ENCODE results near the gene OSBP2. TPM values are rescaled to one million over a fixed set of nuclear protein-coding genes. Genes with fewer than 3 reads are reported as not detected.

Gene OSBP2
- total RNA-seq, 1 donor, result 11.1 TPM

DNA sequence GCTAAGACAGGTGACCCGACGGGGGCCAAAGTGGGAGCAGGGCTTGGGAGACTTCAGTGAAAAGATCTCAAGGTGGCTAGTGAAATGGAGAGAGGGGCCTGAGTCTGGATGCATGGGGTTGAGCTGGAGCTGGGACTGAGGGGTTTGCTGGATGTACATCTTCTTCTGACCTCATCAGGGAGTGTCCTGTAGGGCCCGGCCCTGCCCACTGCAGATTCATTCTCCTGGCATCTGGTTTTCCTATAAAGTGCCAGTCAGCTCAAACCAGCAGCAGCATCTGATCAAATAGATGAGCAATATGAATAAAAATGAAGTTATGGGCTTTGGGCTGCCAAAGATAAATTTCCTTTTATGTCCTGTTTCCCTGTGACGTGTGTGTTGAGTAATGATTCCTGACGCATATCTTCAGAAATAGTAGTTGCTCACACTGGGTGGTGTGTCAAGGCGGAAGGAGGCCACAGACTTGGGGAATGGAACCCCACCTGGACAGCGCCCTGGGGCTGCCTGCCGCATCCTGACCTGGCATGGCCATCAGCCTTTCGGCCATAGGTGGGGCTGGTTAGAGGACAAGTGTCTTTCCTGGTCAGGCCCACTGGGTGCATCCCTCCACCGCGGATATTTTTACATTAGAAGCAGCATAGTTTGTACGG is 135.4 kb downstream of the OSBP2 start:
- TF ChIP-seq CTCF (IDR thresholded peaks at IDR 0.05; ENCODE audit: insufficient read depth, low read length), result no peak
- no peak overlapping the region for H3K4me3 ChIP-seq (ENCODE audit: low read depth, low read length)
- DNase-seq (ENCODE audit: low read depth), result peak; percentile 96

- no peak overlapping the region for H3K4me3 ChIP-seq (ENCODE audit: low read depth, low read length)
- TF ChIP-seq CTCF (IDR thresholded peaks at IDR 0.05; ENCODE audit: insufficient read depth, low read length), result no peak
- DNase-seq (ENCODE audit: low read depth), result peak; percentile 99
Measured at GRCh38 chr22:30830907-30831306, 136.2 kb downstream of the OSBP2 start.

DNA sequence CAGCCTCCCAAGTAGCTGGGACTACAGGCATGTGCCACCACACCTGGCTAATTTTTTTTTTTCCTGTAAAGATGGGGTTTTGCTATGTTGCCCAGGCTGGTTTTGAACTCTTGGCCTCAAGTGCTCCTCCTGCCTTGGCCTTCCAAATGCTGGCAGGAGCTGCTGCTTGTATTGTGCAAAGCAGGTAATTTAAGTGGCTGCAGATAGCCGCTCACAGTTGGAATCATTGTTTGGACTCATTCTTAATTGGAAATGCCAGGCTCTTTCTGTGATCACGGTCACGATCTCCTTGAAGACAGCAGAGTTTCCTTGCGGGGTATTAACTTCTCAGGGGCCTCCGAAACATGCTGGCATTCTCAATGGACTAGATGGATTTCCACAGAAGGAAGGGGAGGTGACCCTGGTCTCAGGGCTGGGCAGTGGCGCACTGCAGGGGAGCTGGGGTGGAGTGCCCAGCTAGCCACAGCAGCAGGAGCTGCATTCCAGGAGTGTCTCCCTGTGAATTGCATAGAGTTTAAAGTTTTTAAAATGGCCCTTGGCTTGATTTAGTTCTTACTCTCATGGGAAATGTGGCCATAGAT is 137.8 kb downstream of the OSBP2 start:
- no peak overlapping the region for H3K4me3 ChIP-seq (ENCODE audit: low read depth, low read length)
- no peak for TF ChIP-seq CTCF (IDR thresholded peaks at IDR 0.05; ENCODE audit: insufficient read depth, low read length)
- no peak for DNase-seq (ENCODE audit: low read depth)

DNA sequence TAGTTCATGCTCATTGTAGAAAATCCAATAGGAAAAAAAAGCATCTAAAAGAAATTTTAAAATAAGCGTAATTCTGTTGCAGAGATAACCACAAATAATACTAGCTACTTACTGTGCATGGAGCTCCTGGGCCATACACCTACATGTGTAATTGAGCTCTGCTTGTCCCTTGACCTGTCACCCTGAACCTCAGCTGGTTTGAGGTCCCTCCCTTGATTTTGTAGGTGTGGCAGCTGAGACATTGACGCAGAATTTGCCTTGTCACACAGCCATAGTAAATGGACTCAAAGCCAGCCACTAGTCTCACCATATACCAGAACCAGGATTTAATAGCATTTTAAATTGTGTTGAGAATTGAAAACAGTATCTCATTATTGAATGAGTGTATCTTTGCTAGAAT is 138.6 kb downstream of the OSBP2 start:
- no peak for DNase-seq (ENCODE audit: low read depth)
- no peak overlapping the region for H3K4me3 ChIP-seq (ENCODE audit: low read depth, low read length)
- TF ChIP-seq CTCF (IDR thresholded peaks at IDR 0.05; ENCODE audit: insufficient read depth, low read length), result no peak

DNA sequence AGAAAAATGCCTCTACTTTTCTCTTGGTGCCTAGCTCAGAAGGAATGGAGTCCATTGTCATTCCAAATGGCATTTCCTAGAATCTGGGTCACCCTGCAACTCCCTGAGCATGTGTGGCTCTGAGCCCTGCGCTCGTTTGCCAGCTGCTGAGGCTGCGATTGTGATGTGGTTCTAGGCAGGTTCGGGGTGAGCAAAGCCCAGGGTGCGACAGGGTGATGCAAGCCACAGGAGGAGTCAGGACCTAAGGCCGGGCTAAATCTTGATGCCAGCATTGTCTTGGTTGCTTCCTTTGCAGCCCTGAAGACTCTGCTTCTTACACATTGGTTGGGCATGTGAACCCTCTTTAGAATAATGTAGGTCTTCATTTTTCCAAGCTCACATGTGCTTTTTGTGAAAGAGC is 142.9 kb downstream of the OSBP2 start:
- no peak overlapping the region for H3K4me3 ChIP-seq (ENCODE audit: low read depth, low read length)
- no peak for DNase-seq (ENCODE audit: low read depth)

DNA sequence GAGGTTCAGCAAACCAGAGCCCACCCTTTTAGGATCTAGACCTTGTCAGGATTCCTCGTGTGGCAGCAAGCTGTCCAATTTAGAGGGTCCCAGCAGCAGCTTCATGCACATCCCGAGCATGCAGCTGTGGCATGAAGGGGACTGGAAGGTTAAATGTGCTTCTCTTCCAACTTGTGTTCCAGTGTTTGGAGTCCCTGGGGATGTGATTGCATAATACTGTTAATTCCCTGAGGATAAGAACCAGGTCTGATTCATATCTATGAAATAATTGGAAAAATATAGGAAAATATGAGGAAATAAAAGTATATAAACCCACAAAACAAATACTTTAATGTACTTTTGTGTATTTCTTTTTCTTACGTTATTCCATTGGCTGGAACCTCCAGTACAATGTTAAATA is 143.4 kb downstream of the OSBP2 start:
- no peak for TF ChIP-seq CTCF (IDR thresholded peaks at IDR 0.05; ENCODE audit: insufficient read depth, low read length)

More for the DNA sequence above, 142.9 kb downstream of the OSBP2 start:
- no peak for TF ChIP-seq CTCF (IDR thresholded peaks at IDR 0.05; ENCODE audit: insufficient read depth, low read length)

More for the DNA sequence above, 143.4 kb downstream of the OSBP2 start:
- no peak overlapping the region for H3K4me3 ChIP-seq (ENCODE audit: low read depth, low read length)
- peak; percentile 33 for DNase-seq (ENCODE audit: low read depth)
